ACC112 (cell line): Measurements from ENCODE around the gene KIAA0930.

Experiments
- H2AFZ ChIP-seq: fragments of 200-600 bp; sonication (generic); one replicate; pipeline ENCODE4 v1.6.0; 2017; ENCODE audit warnings: antibody characterized with exemption, low read length; ENCODE audit not compliant: unreplicated experiment
- H3K27ac ChIP-seq: fragments of 200-600 bp; sonication (generic); 2 replicates; pipeline ENCODE4 v1.5.1; 2014; ENCODE audit warnings: low read depth, mild to moderate bottlenecking, antibody characterized with exemption, low read length, moderate library complexity
- H3K27me3 ChIP-seq: fragments of 200-600 bp; sonication (generic); 2 replicates; pipeline ENCODE4 v1.6.1; 2014; ENCODE audit warnings: mild to moderate bottlenecking, antibody characterized with exemption, low read length, moderate library complexity, mixed read lengths; ENCODE audit not compliant: insufficient read depth
- H3K36me3 ChIP-seq: fragments of 200-600 bp; sonication (generic); 2 replicates; pipeline ENCODE4 v1.6.1; 2016; ENCODE audit warnings: mild to moderate bottlenecking, antibody characterized with exemption, low read length, moderate library complexity, mixed read lengths; ENCODE audit not compliant: insufficient read depth
- H3K4me1 ChIP-seq: fragments of 200-600 bp; sonication (generic); one replicate; pipeline ENCODE4 v1.6.1; 2016; ENCODE audit warnings: low read length, mixed read lengths; ENCODE audit not compliant: insufficient read depth, unreplicated experiment, control insufficient read depth
- H3K4me3 ChIP-seq: fragments of 200-600 bp; sonication (generic); 2 replicates; pipeline ENCODE4 v1.5.1; 2014; ENCODE audit warnings: mild to moderate bottlenecking, low read depth, low read length
- H3K79me2 ChIP-seq: fragments of 200-600 bp; sonication (generic); one replicate; pipeline ENCODE4 v1.6.0; 2016; ENCODE audit warnings: low read length; ENCODE audit not compliant: control insufficient read depth, unreplicated experiment, insufficient read depth

Gene KIAA0930

DNA sequence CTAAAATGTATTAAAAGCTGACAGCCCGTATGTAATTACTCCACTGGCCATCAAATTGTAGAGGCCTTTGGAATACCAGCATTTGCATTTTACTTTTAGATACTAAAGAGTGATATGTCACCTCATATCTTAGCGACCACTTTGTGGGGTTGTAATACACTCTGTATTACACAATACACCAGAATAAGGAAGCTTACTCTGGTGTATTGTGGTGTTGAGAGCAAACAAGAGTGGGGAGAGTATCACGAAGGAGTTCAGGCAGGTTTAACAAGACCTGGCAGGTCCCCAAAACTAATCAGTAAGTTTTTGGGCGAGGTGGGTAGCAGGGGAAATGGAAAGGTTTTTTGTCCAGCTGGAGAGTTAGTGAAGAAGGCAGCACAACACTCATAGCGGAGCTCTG is 73.8 kb downstream of the KIAA0930 start:
- no peak overlapping the region for H3K4me3 ChIP-seq
- peaks cover 13% of the 10 kb centered on the region for H3K4me1 ChIP-seq
- H3K27me3 ChIP-seq: no peaks in the 10 kb centered on the region
- H3K79me2 ChIP-seq: peaks cover 68% of the 10 kb centered on the region
- H3K27ac ChIP-seq: no peak overlapping the region
- no peak overlapping the region for H2AFZ ChIP-seq
- H3K36me3 ChIP-seq: 0 out of 2 replicates have a peak, but pooled peaks cover 6% of the 10 kb centered on the region

DNA sequence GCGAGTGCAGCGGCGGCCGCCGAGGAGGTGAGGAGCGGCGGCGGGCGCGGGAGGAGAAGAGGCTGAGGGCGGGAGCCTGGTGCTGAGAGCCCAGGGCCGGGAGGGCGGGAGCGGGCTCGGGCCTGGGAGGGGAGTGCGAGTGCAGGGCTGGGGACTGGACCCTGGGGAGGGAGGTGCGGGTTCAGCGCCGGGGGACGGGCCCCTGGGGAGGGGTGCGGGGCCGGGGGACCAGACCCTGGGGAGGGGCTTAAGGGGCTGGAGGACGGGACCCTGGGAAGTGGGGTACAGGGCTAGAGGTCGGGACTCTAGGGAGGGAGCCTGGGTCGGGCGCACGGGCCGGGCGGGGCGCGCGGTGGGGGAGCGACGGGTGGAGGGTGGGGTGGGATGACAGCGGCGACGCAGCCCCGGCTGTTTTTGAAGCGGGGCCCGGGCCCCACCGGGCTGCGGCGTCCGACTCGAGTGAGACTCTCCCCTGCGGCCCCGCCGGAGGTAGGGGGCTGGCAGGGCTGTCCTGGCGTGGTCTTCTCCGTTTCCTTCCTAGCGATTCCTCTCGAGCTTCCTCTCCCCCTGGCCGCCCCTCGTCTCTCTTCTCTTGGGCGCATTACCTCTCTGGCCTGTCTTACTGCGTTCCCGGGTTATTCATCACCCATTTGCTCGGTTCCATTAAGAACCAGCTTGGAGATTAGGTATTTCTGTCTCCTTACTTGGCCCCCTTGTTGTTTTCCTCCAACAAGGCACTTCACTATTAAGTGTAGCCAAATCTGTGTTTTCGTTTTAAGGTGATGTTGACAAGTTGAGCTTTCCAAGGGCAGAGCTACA is 76.2 kb downstream of the KIAA0930 start:
- H3K4me1 ChIP-seq: peaks cover 25% of the 10 kb centered on the region
- H3K27me3 ChIP-seq: no peaks in the 10 kb centered on the region
- H3K4me3 ChIP-seq: peak overlapping the region; percentile 96
- 0 out of 2 replicates have a peak, but pooled peaks cover 6% of the 10 kb centered on the region for H3K36me3 ChIP-seq
- H3K79me2 ChIP-seq: peaks cover 66% of the 10 kb centered on the region
- H2AFZ ChIP-seq: no peak overlapping the region
- H3K27ac ChIP-seq: peak overlapping the region; percentile 59

DNA sequence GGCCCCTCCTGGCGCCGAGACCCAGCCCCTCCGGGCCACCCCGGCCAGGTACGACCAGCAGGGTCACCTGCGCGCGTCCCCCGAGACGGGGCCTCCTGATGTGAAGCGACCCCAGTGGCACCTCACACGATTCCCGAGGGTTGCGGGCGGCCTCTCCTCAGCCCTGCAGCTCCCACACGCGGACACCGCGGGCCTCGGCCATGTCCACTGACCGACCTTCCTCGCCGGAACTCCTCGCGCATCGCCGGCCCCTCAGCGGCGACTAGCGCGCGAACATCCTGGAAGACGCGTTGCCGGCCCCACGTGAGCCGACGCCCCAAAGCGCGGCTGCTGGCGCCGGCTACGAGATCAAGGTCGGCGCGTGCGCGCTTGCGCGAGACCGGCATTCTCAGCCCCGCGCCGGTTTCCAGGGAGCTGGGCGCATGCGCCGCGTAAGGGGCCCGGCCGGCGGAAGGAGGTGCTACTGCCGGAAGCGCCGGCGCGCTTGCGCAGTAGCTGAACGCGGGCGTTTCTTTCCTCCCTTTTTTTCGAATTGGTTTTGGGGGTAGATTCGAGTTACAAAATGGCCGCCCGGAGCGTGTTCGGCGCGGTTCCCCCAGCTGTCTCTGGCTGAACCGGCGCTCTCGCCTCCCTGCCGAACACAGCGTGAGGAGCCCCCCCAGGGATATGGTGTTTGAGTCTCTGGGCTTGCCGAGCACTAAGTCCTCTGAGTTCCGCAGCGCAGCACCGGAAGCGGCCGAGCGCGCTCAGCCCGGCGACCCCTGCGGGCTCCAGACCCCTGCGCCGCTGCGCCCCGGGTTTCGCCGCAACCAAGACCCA is 77.0 kb downstream of the KIAA0930 start, which contains the start of gene NUP50:
NUP50 (plus strand) TSS at position 475 of the 819 bp plus-strand sequence. CDS start 4,253 bp downstream, outside the sequence.
- Histone ChIP-seq H3K79me2 (peaks cover 66% of the 10 kb centered on the region), H2AFZ (no peak within 1 kb of the TSS), H3K27ac (peak within 1 kb of the TSS; percentile 91), H3K36me3 (0 out of 2 replicates have a peak, but pooled peaks cover 6% of the 10 kb centered on the region), H3K4me1 (peaks cover 27% of the 10 kb centered on the region), H3K27me3 (no peaks in the 10 kb centered on the region), H3K4me3 (peak within 1 kb of the TSS; percentile 96)

DNA sequence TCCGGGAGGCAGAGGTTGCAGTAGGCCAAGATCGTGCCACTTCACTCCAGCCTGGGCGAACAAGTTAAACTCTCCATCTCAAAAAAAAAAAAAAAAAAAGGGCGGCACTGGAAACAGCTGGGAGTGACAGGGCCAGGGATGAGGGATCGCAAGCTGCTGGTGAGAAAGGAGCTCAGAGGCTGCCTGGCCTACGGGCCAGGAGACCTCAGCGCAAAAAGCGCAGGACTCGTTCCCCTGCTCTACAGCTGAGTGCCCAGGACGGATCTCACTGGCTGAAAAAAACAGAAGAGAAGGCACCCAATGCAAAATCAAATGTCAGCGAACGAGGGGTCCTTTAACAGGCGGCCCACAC is 77.6 kb downstream of the KIAA0930 start:
- 0 out of 2 replicates have a peak, but pooled peaks cover under 1% of the 10 kb centered on the region for H3K36me3 ChIP-seq
- peaks cover 33% of the 10 kb centered on the region for H3K4me1 ChIP-seq
- H3K4me3 ChIP-seq: peak overlapping the region; percentile 96
- H3K27me3 ChIP-seq: no peaks in the 10 kb centered on the region
- H3K27ac ChIP-seq: peak overlapping the region; percentile 91
- no peak overlapping the region for H2AFZ ChIP-seq
- H3K79me2 ChIP-seq: peaks cover 66% of the 10 kb centered on the region

DNA sequence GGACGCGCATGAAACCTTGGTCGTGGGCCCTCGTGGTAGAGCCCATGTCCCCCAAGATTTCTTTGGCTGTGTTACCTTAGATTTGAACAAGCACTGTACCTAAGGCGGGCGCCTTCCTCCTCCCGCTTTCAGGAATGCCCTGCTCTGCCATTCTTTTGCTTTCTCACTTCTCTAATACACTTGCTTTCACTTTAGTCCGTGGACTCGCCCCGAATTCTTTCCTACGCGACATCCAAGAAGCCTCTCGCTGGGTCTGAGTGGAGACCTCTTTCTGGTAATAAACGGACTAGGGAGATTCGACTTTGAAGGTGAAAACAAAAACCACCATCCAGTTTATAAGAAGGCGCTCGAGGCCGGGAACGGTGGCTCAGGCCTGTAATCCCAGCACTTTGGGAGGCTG is 78.2 kb downstream of the KIAA0930 start:
- peaks cover 67% of the 10 kb centered on the region for H3K79me2 ChIP-seq
- peak overlapping the region; percentile 91 for H3K27ac ChIP-seq
- H2AFZ ChIP-seq: no peak overlapping the region
- H3K4me3 ChIP-seq: peak overlapping the region; percentile 96
- peaks cover 34% of the 10 kb centered on the region for H3K4me1 ChIP-seq
- no peaks in the 10 kb centered on the region for H3K27me3 ChIP-seq
- peaks cover 4% of the 10 kb centered on the region; the same call in 1 of the 2 replicates for H3K36me3 ChIP-seq

DNA sequence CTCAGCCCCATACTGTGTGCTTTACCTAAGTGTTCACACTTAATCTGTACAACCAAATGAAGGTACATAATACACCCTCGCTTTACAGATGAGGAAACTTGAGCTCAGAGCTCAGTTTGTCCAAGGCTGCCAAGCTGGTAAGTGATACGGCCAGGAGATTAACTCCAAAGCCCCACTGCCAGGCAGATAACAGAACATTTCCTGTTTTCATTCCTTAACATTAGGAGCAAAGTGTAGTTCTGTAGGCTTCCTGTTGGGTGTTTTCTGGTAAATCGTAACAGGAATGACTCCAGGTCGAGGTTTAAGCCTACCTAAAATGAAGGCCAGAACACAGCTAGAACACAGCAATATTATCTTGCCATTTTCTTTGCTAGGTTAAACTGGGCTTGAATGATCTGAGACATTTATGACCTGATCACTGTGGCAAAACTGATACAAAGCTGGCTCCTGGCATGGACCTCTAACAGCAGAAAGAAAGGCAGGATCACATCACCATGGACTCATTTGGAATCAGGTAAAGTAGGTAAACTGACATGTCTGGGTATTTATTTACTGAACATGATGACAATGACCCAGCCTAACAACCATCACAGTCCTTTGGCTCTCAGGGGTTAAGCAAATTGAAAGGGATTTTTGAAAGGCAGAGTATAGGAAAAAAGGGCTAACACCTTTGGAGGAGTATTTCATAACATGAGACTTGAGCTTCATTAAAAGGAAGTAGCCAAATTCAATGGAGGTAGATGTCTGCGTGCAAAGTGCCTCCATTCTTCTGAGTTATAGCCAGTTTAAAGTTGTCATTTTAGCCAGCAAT is 80.8 kb downstream of the KIAA0930 start:
- Histone ChIP-seq H2AFZ (no peak overlapping the region), H3K4me3 (no peak overlapping the region), H3K27me3 (no peaks in the 10 kb centered on the region), H3K27ac (peak overlapping the region; percentile 97), H3K79me2 (peaks cover 53% of the 10 kb centered on the region), H3K36me3 (peaks cover 10% of the 10 kb centered on the region; the same call in 1 of the 2 replicates), H3K4me1 (peaks cover 31% of the 10 kb centered on the region)

DNA sequence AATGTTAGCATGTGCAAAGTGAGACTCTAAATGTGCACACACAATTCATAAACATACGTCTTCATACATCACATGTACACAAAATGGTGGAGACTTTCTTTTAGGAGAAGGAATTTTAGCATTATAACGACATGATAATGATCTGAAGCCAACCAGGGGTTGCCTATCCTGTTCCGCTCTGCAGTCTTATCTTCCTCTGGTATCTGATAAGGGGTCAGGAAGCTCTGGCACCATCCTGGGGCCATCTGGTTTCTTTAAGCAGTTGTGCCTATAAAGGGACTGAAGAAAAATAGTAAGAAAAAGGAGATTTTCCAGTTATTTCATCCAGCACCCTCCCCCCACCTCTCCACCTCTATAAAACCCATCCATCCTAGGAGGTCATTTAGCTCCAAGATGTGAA is 82.8 kb downstream of the KIAA0930 start:
- H3K36me3 ChIP-seq: peaks cover 10% of the 10 kb centered on the region; the same call in 1 of the 2 replicates
- H3K4me1 ChIP-seq: peaks cover 31% of the 10 kb centered on the region
- no peak overlapping the region for H2AFZ ChIP-seq
- peaks cover 37% of the 10 kb centered on the region for H3K79me2 ChIP-seq
- peak overlapping the region; percentile 97 for H3K27ac ChIP-seq
- H3K27me3 ChIP-seq: no peaks in the 10 kb centered on the region
- H3K4me3 ChIP-seq: no peak overlapping the region

DNA sequence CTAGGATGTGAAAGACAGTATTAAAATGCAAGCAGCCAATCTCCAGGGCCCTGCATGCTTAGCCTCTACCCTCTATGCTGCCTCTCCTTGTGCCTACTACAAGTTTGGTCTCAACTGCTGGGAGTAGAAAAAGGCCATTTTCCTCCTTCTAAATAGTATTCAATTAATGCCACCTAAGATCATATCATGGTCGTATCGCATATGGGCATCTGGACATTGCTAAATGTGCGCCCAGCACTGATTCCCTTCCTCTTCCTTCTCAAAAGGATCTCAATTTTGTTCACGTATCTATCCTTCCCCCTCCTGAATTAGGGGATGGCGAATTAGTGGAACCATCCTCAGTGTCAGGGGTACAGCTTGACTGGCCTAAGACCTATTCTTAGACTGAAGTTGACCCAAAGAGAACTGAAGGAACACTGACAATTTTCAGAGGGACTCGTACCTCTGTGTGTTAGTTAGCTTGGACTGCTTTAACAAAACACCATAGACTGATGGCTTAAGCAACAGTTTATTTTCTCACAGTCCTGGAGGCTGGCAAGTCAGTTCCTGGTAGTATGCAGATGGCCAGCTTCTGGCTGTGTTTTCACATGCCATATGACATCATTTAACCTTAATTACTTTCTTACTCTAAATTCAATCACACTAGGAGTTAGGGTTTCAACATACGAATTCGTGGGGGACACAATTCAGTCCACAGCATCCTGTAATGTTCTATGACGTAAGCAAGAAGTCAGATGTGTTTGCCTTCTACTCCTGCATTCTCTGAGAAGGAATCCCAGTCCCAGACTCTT is 85.4 kb downstream of the KIAA0930 start:
- H3K27me3 ChIP-seq: no peaks in the 10 kb centered on the region
- H3K27ac ChIP-seq: peak overlapping the region; percentile 42; the same call in 1 of the 2 replicates
- H3K79me2 ChIP-seq: peaks cover 21% of the 10 kb centered on the region
- H3K4me1 ChIP-seq: peaks cover 28% of the 10 kb centered on the region
- H3K4me3 ChIP-seq: no peak overlapping the region
- peaks cover 12% of the 10 kb centered on the region; the same call in 1 of the 2 replicates for H3K36me3 ChIP-seq
- no peak overlapping the region for H2AFZ ChIP-seq

DNA sequence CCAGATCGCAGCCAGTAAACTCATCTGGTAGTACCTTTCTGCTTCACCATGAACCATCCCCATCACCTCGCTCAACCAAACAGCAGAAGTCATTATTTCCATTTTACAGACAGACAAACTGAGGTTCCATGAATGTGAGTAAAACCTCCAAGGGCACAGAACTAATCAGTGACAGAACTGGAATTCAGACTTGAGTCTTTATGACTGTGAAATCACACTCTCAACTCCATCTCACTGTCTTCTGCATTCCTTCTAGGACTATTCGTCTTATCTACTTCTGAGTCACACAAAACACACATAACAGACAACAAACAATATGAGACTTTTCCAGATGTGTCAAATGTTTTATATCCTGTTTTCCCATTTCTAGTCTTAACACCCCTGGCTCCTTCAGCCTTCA is 86.3 kb downstream of the KIAA0930 start:
- no peak overlapping the region for H3K4me3 ChIP-seq
- H3K4me1 ChIP-seq: peaks cover 20% of the 10 kb centered on the region
- no peaks in the 10 kb centered on the region for H3K27me3 ChIP-seq
- H3K79me2 ChIP-seq: peaks cover 21% of the 10 kb centered on the region
- peaks cover 13% of the 10 kb centered on the region; the same call in 1 of the 2 replicates for H3K36me3 ChIP-seq
- peak overlapping the region; percentile 42; the same call in 1 of the 2 replicates for H3K27ac ChIP-seq
- no peak overlapping the region for H2AFZ ChIP-seq
